HG03025 (cell line): ENCODE measurements around the gene GPC3.

Experiments used
- ATAC-seq: cut with Tn5 transposase; IDR thresholded peaks from one replicate; pipeline ENCODE4 v1.9.1; 2021; ENCODE audit warnings: mild to moderate bottlenecking, moderate library complexity; ENCODE audit not compliant: unreplicated experiment, low FRiP score

Gene GPC3

GRCh38 chrX:133587071-133587470 is 398.3 kb downstream of the GPC3 start:
- no peak for ATAC-seq

- no peak for ATAC-seq
Observed at GRCh38 chrX:133586443-133586842, 399.0 kb downstream of the GPC3 start.

- no peak for ATAC-seq
Observed at GRCh38 chrX:133583825-133584224, 401.6 kb downstream of the GPC3 start.

- ATAC-seq: no peak
Observed at GRCh38 chrX:133580625-133581024, 404.8 kb downstream of the GPC3 start.

GRCh38 chrX:133579631-133580030 is 405.8 kb downstream of the GPC3 start:
- ATAC-seq: no peak

- ATAC-seq: no peak
Observed at GRCh38 chrX:133576876-133577275, 408.5 kb downstream of the GPC3 start.

GRCh38 chrX:133575501-133576136 is 409.8 kb downstream of the GPC3 start:
- no peak for ATAC-seq

GRCh38 chrX:133574716-133575115 is 410.7 kb downstream of the GPC3 start:
- ATAC-seq: no peak

- ATAC-seq: no peak
Observed at GRCh38 chrX:133570549-133570948, 414.8 kb downstream of the GPC3 start.

GRCh38 chrX:133569217-133569616 is 416.2 kb downstream of the GPC3 start:
- no peak for ATAC-seq

- ATAC-seq: no peak
Observed at GRCh38 chrX:133568109-133568508, 417.3 kb downstream of the GPC3 start.

GRCh38 chrX:133566876-133567275 is 418.5 kb downstream of the GPC3 start:
- ATAC-seq: no peak

GRCh38 chrX:133563705-133564104 is 421.7 kb downstream of the GPC3 start:
- ATAC-seq: no peak

GRCh38 chrX:133561251-133561650 is 424.1 kb downstream of the GPC3 start:
- no peak for ATAC-seq

- no peak for ATAC-seq
Observed at GRCh38 chrX:133559909-133560308, 425.5 kb downstream of the GPC3 start.

GRCh38 chrX:133555782-133556458 is 429.5 kb downstream of the GPC3 start:
- ATAC-seq: no peak

- ATAC-seq: no peak
Observed at GRCh38 chrX:133550665-133551485, 434.5 kb downstream of the GPC3 start.

- no peak for ATAC-seq
Observed at GRCh38 chrX:133549295-133549933, 436.0 kb downstream of the GPC3 start.

GRCh38 chrX:133546441-133546840 is 439.0 kb downstream of the GPC3 start:
- no peak for ATAC-seq

- ATAC-seq: no peak
Observed at GRCh38 chrX:133544778-133545177, 440.6 kb downstream of the GPC3 start.

- ATAC-seq: no peak
Observed at GRCh38 chrX:133544115-133544514, 441.3 kb downstream of the GPC3 start.
